ENCODE measurements around the gene EIF4E3.

EIF4E3 gene

DNA sequence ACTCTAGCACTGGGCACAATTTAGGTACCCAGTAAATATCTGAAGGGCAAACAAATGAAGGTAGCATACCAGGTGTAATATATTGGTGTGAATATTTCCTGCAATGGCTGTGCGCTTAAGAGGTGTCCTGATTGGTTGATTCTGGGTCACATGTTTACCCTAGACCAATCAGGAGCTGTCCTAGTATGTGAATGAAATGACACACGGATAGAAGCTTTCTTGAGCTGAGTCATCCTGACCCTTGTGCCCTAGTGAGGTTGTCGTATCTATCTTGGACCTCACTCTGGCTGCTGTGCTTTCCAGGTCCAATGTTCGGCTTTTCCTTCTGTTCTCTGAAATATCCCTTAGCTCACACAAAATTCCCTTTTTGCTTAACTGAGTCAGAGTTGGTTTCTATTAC, 83.5 kb downstream of the EIF4E3 start:
- DNase-seq: no peak

DNA sequence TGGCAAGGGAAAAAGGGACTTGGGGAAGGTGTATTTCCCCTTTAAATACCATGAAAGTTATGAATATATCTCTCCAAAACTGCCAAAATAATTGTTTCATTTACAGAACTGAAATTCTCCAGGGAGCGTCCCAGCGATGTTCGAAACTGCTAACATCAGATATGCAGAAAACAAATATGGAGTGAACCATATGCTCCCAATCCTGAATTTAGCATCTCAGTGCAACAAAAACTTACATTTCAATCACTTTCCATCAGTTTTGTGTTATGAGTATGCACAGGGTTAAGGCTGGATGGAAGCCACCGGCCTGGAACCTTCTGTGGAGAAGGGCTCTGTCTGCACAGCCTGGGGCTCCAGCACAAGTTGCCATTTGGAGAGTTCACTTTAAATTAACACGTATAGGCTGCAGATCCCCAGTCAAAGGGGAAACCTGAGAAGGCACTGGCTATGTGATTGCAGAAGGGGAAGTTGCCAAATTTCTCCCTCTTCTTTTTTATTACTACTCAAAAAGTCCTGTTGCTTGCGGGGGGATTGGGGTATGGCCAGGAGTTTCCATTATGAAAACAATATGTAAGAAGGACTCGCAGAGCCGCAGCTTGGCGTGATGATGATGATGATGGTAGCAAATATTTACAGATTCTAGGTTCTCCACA, 84.7 kb downstream of the EIF4E3 start:
- no peak for DNase-seq

DNA sequence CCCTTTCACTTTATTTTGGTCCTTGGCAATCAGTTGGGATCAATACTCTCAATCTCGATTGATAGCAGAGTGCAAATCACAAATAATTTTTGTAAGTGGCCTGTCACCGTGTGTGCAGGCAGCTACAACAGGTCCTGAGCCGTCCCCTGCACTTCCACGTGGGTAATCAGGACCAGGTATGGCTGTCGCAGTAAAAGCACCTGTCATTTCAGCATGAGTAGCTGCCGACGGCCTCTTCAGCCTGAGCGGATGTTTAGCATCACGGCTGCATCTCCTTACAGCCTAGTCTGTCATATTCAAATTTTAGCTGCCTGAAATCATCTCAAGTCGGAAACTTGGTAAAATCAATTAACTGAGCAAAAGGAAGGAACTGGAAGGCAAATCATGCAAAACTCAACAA, 88.7 kb downstream of the EIF4E3 start:
- DNase-seq: no peak

DNA sequence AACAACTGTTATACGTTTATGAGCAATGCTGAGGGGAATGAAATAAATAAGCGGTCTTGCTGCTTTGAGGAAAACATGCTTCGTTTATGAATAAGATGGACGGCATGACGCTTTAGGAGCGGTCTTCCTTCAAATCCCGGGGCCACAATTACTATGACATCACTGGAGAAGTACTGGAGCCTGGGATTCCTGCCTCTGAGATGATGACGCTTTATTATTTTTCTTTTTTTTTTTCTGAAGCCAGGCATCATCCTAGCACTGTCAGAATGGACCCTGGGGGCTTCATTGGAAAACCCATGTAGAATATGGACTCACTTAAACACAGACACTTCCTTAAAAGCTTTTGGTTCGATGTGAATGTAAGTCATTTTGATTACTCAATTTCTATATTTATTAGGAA, 89.2 kb downstream of the EIF4E3 start:
- no peak for DNase-seq

DNA sequence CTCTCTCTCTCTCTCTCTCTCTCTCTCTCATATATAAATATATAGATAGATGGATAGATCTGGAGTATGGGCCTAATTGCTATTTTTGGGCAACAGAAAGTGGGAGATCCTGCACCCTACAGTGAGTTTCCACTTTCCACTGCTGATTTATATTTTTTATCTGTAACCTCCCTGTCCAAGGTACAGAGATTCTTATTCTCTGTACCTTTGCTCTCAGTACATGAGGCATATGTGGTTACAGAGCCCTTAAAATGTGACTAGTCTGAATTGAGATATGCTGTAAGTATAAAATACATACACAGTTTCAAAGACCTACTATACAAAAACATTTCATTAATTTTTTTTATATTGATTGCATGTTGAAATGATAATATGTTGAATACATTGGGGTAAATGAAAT, 90.5 kb downstream of the EIF4E3 start:
- DNase-seq: no peak

DNA sequence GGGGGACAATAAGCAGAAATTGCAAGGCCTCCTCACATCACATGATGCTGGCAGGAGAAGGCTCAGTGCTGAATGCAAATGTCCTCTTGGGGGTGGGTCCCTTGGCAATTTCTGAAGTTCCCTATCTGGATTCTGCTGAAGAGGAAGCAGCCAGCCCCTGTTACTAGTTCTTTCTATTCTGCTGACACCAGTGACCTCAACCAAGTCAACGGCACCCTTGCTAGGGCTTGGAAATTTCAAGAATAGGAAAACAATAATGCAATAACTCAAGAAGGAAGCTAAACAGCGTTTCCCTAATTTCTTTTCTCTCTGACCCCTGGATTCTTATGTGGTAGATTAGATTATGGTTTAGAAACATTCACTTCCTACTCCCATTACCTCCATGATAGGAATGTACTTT, 95.5 kb downstream of the EIF4E3 start:
- DNase-seq: no peak

DNA sequence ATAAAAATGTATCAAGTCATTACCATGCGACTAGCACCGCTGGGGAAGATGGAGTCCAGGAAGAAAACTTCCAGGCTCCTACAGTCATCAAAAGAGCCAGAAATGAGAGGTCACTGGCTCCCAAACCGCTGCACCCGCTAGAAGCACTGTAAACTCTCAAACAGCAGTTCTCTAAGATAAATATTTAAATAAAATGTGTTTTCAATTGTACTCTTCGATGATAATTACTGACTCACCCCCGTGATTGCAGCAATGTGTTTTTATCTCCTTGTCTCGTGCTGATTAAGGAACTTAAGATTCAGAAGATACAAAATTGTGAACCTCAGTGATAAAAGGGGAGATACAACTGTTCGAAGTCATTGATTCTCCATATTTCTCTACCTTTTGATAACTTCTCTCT, 95.9 kb downstream of the EIF4E3 start:
- no peak for DNase-seq

DNA sequence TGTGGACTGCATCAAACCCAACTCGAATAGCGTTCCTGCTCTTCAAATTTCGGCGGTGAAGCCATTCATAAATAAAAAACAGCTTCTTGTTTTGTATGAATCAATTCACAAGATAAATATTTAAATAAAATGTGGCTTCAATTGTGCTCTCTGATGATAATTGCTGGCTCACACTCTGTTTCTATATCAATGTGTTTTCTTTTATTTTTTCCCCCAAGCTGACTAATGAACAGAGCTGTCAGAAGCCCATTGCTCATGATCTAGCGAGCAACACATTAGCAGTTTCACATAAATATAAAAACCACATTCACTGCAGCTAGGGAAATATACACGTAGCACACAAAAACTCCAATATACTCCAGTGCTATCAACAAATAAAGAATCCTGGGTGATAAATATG, 96.7 kb downstream of the EIF4E3 start:
- DNase-seq: no peak

DNA sequence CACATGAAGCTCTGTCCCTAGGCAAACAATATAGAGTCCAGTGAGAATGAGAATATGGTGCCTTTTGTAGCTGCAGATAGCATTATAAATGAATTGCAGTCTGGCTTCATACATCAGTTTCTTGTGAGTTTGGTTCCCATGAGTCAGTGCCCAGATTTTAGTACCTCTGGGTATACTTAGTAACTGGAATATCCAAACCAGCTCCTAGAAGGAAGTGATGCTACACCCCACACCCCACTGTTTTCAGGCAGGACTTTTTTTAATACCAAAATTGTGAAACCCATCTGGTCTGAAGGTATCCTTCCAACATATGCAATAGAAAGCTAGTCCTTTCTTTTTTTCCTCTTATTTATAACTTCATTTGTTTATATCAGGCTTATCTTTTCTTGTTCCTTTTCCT, 99.5 kb downstream of the EIF4E3 start:
- no peak for DNase-seq
